NCI-H2107 treated with DMSO at 0.1 percent for 48 hours (cell line): ENCODE results near the gene OPA3.
"Not testable (repeated sequence)": the region's sequence is repeated elsewhere in the genome, so short reads cannot be mapped to it uniquely, and the experiment has no call there.

ENCODE experiments used
- DNase-seq: peaks from one replicate; lab custom pipeline; 2025; ENCODE audit not compliant: unreplicated experiment; lab: John Stamatoyannopoulos, UW

The OPA3 gene

GRCh38 chr19:45584332-45585157 is at the start of gene OPA3:
OPA3 (minus strand) TSS chr19:45584802; CDS start chr19:45584764, 38 bp downstream.
- peak; percentile 98 for DNase-seq

DNA sequence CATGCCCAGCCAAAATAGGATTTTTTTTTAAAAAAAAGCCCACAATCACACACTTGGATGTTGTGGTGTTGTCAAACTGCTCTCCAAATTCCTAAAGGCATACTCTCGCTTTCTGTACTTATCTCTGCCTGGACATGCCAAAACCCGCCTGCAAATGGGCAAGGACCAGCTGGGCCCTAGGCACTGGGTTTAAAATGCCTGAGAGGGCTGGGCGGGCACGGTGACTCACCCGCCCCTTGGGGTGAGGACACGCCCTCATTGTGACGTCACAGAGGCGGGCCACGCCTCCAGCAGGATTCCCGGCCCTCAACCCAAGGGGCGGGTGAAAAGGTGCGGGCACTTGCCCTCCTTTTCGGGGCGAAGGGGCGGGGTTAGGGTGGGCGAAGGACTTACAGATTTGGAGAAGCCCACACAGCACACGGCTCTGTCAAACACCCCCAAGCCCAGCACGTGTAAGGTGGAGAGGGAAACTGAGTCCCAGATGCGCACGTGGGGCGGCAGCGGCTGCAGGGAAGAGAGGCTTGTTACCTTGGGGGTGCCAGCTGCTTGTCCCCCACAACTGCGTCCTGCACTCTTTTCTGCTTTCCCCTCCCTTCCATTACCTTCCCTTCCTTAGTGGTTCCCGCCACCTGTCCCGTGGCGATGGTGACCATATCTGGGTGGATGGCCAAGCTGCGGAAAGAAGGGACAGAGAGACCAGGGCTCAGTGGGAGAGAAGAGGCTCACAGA is 48.0 kb upstream of the OPA3 start:
- DNase-seq = peak; percentile 25

GRCh38 chr19:45630463-45630862 is 45.9 kb upstream of the OPA3 start:
- no peak for DNase-seq

GRCh38 chr19:45629704-45630103 is 45.1 kb upstream of the OPA3 start:
- no peak for DNase-seq

GRCh38 chr19:45628219-45628618 is 43.6 kb upstream of the OPA3 start:
- DNase-seq = not testable (repeated sequence)

DNA sequence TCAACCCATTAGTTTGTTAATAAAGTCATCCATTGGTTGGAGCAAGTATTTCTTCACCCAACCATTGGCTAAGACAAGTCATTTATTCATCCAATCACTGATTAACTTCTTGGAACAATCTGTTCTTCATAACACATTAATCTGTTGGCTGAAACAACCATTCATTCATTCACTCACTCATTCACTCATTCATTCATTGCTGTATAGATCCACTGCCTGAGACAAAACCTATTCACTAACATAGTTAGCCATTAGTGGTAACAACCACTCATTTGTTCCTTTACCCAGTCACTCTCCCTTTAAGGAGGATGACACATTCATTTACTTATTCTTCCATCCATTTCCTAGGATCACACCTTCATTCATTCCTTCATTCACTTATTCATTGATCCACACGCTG is 39.4 kb upstream of the OPA3 start:
- no peak for DNase-seq

- DNase-seq = no peak
Measured at GRCh38 chr19:45621976-45622503, 37.4 kb upstream of the OPA3 start.

DNA sequence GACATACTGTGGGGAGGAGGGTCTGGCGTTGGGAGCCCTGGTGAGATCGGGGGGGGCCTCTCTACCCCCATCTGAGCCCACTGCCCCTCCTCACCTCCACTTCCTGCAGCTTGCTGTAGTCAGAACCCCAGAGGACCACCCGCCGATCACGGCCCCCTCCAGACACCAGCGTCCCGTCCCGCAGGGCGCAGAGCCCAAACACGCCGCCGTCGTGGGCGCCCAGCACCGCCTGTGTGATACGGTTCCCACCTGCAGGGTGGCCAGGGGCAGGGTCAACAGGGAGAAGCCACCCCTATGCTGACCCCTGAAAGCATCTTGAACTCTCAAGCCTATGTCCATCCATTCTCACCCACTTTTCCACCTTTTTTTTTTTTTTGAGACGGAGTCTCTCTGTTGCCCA is 36.8 kb upstream of the OPA3 start:
- no peak for DNase-seq

DNA sequence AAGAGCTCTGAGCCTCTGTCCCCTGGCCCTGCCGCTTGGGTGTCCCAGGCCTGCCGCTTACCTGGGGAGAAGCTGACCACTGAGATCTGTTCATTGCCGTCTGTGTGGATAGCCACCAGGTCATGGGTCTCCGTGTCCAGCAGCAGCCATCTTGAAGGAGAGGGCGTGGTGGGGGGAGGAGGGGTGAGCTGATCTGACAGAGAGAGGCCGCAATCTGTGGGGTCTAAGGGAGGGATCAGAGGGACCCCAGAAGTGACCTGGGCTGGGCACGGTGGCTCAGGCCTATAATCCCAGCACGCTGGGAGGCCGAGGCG is 32.1 kb upstream of the OPA3 start:
- DNase-seq = no peak

DNA sequence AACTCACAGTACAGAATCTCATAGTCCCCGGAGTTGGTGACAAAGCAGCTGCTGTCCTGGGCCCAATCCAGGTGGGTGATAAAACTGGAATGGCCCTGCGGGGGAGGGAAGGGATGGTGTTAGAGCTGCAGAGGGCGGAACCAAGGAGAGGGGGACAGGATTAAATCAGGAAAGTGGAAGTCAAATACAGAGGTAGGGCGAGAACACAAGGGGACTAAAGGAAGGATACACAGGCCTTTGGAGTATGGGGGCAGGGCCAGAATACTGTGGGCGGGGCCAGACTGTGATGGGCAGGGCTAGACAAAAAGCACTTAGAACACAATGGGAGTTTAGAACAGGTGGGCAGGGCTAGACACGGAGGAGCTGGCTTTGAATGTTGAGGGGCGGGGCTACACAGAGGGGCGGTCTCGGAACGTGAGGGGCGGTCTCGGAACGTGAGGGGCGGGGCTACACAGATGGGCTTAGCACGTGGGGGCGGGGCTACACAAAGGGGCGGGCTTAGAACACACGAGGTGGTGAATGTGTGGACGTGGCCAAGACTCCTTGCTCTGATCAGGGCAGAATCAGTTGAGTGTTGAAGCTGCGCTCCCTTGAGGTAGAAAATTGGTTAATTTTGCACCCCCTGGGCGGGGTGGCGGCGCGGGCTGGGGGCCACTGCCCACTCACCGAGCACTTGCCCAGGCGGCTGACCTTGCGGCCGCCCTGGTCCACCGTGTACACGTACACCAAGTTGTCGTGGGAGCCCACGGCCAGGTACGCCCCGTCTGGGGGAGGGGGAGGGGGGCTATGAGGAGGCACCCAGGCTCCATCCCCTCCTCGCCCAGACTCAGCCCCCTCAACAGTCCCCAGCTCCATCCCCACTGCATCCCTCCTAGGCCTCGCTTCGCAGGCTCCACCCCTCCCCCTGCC is 31.4 kb upstream of the OPA3 start:
- DNase-seq = no peak

- not testable (repeated sequence) for DNase-seq
Measured at GRCh38 chr19:45615056-45615455, 30.5 kb upstream of the OPA3 start.

GRCh38 chr19:45613926-45614725 is 29.5 kb upstream of the OPA3 start:
- DNase-seq = no peak

DNA sequence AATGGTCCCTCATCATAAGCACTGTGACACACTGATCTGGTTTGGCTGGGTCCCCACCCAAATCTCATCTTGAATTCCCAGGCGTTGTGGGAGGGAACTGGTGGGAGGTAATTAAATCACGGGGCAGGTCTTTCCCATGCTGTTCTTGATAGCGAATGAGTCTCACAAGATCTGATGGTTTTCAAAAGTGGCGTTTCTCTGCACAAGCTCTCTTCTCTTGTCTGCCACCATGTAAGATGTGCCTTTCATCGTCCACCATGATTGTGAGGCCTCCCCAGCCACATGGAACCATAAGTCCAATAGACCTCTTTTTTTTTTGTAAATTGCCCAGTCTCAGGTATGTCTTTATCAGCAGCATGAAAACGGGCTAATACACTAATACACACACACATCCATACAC is 24.3 kb upstream of the OPA3 start:
- no peak for DNase-seq

- DNase-seq = peak; percentile 73
Measured at GRCh38 chr19:45607071-45608029, 22.7 kb upstream of the OPA3 start.

DNA sequence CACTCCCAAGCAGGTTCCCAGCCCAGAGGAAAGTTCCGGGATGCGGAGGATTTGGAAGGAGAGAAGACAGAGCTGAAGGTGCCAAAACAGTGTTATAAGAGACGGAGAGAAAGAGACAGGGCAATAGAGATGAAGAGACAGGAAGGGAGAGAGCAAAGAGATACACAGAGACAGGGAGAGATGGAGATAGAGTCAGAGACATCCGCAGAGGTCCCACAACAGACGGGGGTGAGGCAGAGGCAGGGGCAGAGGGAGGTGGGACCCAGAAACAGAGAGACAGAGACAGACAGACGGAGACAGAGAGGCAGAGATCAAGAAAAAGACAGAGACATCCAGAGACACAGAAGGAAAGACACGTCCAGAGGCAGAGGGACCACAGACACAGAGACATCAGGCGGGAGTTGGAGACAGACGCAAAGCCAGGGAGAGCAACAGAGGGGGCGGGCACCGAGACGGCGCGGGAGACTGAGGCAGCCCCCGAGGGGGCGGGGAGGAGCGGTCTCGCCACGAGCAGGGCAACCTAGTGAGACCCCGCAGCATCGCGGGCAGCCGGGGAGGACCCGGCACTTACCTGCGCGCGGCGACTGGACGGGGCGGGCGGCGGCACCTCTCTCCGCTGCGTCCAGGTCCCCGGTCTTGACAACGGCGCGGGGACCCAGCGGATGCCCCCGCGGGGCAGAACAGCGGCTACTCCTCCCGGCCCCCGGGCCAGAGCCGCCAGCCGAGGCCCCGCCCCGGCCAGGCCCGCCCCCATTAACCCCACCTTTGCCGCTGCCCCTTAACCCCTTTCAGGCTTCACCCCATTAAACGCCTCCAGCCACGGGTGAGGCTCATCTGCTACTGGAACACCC is 17.1 kb upstream of the OPA3 start, which contains the start of gene GPR4:
GPR4 (minus strand) TSS at position 689 of the 851 bp plus-strand sequence. CDS start 10,346 bp downstream, outside the sequence.
- no peak for DNase-seq

- no peak for DNase-seq
Measured at GRCh38 chr19:45601115-45601514, 16.5 kb upstream of the OPA3 start.

DNA sequence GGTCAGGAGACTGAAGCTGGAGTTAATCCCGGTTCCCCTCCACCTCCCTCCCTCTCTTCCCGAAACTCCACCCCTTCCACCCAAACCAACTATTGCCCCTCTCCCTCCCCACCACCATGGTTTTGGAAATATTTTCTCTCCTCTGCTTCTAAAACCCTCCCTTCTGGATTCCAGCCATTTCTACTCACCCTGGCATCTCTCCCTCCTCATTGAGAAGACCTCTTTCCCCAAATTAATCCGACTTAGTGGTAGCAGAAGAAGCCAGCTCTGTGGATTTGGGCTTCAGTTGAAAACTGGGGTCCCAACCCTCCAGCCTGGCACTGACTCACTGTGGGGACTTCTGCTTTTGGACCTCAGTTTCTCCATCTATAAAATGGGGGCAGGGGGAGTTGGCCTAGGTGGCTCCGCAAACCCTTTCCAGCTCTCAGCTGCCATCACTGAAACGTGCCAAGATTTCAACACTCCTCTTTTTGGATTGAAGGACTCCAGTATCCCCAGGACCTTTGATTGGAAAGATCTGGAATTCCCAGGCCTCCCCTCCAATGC is 15.8 kb upstream of the OPA3 start:
- DNase-seq = no peak

GRCh38 chr19:45599286-45599685 is 14.7 kb upstream of the OPA3 start:
- DNase-seq = no peak
